Measurements from ENCODE around the gene GPATCH3. TPM values are rescaled to one million over a fixed set of nuclear protein-coding genes. Genes with fewer than 3 reads are reported as not detected.
"Not testable (repeated sequence)": the region's sequence is repeated elsewhere in the genome, so short reads cannot be mapped to it uniquely, and the experiment has no call there.

GPATCH3 gene
- 2.0 TPM for total RNA-seq

GRCh38 chr1:26900001-26900814 lies at the start of gene GPATCH3:
GPATCH3 (minus strand) TSS chr1:26900467; CDS start chr1:26900442, 25 bp downstream.
- Histone ChIP-seq H3K9me3 (no peaks in the 10 kb centered on the region), H3K4me3 (peak within 1 kb of the TSS; percentile 66 to 95), H3K36me3 (peaks cover 17 to 22% of the 10 kb centered on the region in 2 donors), H3K27me3 (no peaks in the 10 kb centered on the region), H3K4me1 (peaks cover 6 to 15% of the 10 kb centered on the region in 2 donors), H3K27ac (peak within 1 kb of the TSS; percentile 67 to 87)
- no peak for TF ChIP-seq CTCF (IDR thresholded peaks at IDR 0.05)
- DNase-seq (ENCODE audit: low spot score in 2 of 2) = peak; percentile 57 to 96
- intact Hi-C loops (cut with DNase I) = loop anchor here (1.0 kb wide), 2 partner anchors 10 to 21 kb away; partner anchors contain the start of genes GPN2 and NUDC

- intact Hi-C loops (cut with DNase I) = no loop called here
- Histone ChIP-seq H3K27ac (no peak overlapping the region), H3K4me1 (no peaks in the 10 kb centered on the region), H3K36me3 (peaks cover 22% of the 10 kb centered on the region in 2 donors), H3K9me3 (no peaks in the 10 kb centered on the region), H3K27me3 (no peaks in the 10 kb centered on the region), H3K4me3 (no peak overlapping the region)
- DNase-seq (ENCODE audit: low spot score in 2 of 2) = no peak
- no peak for TF ChIP-seq CTCF (IDR thresholded peaks at IDR 0.05)
Observed at GRCh38 chr1:26949926-26950319, 49.7 kb upstream of the GPATCH3 start.

- intact Hi-C loops (cut with DNase I) = no loop called here
- TF ChIP-seq CTCF (IDR thresholded peaks at IDR 0.05) = no peak
- DNase-seq (ENCODE audit: low spot score in 2 of 2) = no peak
- H3K27me3 ChIP-seq = no peaks in the 10 kb centered on the region
- H3K9me3 ChIP-seq = no peaks in the 10 kb centered on the region
- H3K4me3 ChIP-seq = no peak overlapping the region
- H3K4me1 ChIP-seq = no peaks in the 10 kb centered on the region
- H3K36me3 ChIP-seq = peaks cover 27% of the 10 kb centered on the region in 2 donors
- no peak overlapping the region for H3K27ac ChIP-seq
Observed at GRCh38 chr1:26949266-26949925, 49.1 kb upstream of the GPATCH3 start.

GRCh38 chr1:26948725-26949057 lies 48.4 kb upstream of the GPATCH3 start:
- DNase-seq (ENCODE audit: low spot score in 2 of 2); H3K4me3 ChIP-seq; intact Hi-C loops (cut with DNase I); H3K27ac ChIP-seq; H3K4me1 ChIP-seq; H3K9me3 ChIP-seq; H3K27me3 ChIP-seq: not testable (repeated sequence)
- peaks cover 34% of the 10 kb centered on the region in 2 donors for H3K36me3 ChIP-seq

- H3K36me3 ChIP-seq = peaks cover 58 to 59% of the 10 kb centered on the region in 2 donors
- no peak overlapping the region for H3K4me3 ChIP-seq
- intact Hi-C loops (cut with DNase I) = no loop called here
- no peaks in the 10 kb centered on the region for H3K4me1 ChIP-seq
- DNase-seq (ENCODE audit: low spot score in 2 of 2) = no peak
- H3K9me3 ChIP-seq = no peaks in the 10 kb centered on the region
- no peak for TF ChIP-seq CTCF (IDR thresholded peaks at IDR 0.05)
- no peaks in the 10 kb centered on the region for H3K27me3 ChIP-seq
- no peak overlapping the region for H3K27ac ChIP-seq
Observed at GRCh38 chr1:26946270-26946669, 46.0 kb upstream of the GPATCH3 start.

GRCh38 chr1:26945728-26946127 lies 45.5 kb upstream of the GPATCH3 start:
- H3K27me3 ChIP-seq = no peaks in the 10 kb centered on the region
- intact Hi-C loops (cut with DNase I) = no loop called here
- H3K4me1 ChIP-seq = no peaks in the 10 kb centered on the region
- H3K27ac ChIP-seq = no peak overlapping the region
- H3K4me3 ChIP-seq = no peak overlapping the region
- H3K9me3 ChIP-seq = no peaks in the 10 kb centered on the region
- H3K36me3 ChIP-seq = peaks cover 61% of the 10 kb centered on the region in 2 donors
- TF ChIP-seq CTCF (IDR thresholded peaks at IDR 0.05) = no peak
- no peak for DNase-seq (ENCODE audit: low spot score in 2 of 2)

Data from ascending aorta (tissue), 2 donors.